Tibial nerve (tissue), 4 donors: ENCODE measurements around the gene SHOC1.

Experiments used
- EP300 ChIP-seq, 2 donors: sonication (generic); formaldehyde crosslinking; IDR thresholded peaks; one replicate each; pipeline ENCODE4 v1.6.1; 2017; ENCODE audit warnings: antibody characterized with exemption in 2 of 2, mild to moderate bottlenecking in 1 of 2
- POLR2A ChIP-seq, 2 donors: fragments of 450-650 bp; IDR thresholded peaks; one replicate each; pipeline ENCODE4 v1.6.1; 2017; ENCODE audit warnings: antibody characterized with exemption in 2 of 2, mild to moderate bottlenecking in 2 of 2, moderate library complexity in 2 of 2
- TF ChIP-seq, protein P1 (sequence below), 5 experiments: fragments of 200-600 bp in 3 of 5; fragments of 450-650 bp in 2 of 5; sonication (generic) in 3 of 5; IDR thresholded peaks; one replicate each; pipeline ENCODE4 v1.5.1; 2016 to 2019; ENCODE audit warnings: antibody characterized with exemption in 5 of 5, mild to moderate bottlenecking in 3 of 5, moderate library complexity in 2 of 5

- TF ChIP-seq, protein P1, sequence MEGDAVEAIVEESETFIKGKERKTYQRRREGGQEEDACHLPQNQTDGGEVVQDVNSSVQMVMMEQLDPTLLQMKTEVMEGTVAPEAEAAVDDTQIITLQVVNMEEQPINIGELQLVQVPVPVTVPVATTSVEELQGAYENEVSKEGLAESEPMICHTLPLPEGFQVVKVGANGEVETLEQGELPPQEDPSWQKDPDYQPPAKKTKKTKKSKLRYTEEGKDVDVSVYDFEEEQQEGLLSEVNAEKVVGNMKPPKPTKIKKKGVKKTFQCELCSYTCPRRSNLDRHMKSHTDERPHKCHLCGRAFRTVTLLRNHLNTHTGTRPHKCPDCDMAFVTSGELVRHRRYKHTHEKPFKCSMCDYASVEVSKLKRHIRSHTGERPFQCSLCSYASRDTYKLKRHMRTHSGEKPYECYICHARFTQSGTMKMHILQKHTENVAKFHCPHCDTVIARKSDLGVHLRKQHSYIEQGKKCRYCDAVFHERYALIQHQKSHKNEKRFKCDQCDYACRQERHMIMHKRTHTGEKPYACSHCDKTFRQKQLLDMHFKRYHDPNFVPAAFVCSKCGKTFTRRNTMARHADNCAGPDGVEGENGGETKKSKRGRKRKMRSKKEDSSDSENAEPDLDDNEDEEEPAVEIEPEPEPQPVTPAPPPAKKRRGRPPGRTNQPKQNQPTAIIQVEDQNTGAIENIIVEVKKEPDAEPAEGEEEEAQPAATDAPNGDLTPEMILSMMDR (IDR thresholded peaks at IDR 0.05), result no peak
- TF ChIP-seq POLR2A (IDR thresholded peaks at IDR 0.05) (no peak), EP300 (IDR thresholded peaks at IDR 0.05) (no peak)
Measured at GRCh38 chr9:111839987-111840386, 45.2 kb upstream of the SHOC1 start.
